HEK293 (cell line): ENCODE data around the gene SLC35B1.

ENCODE experiments used
- HOXC10 ChIP-seq: sonication (generic); formaldehyde crosslinking; IDR thresholded peaks from 2 replicates; pipeline ENCODE4 v1.8.1; 2023; ENCODE audit warnings: mild to moderate bottlenecking, missing genetic modification reagents
- ZNF211 ChIP-seq: fragments of 450-650 bp; formaldehyde crosslinking; IDR thresholded peaks from 2 replicates; pipeline ENCODE4 v1.5.1; 2016; ENCODE audit warnings: low read depth, missing biosample characterization, missing genetic modification characterization
- ZNF24 ChIP-seq: fragments of 450-650 bp; formaldehyde crosslinking; IDR thresholded peaks from 2 replicates; pipeline ENCODE4 v1.5.1; 2016; ENCODE audit warnings: missing biosample characterization, missing genetic modification characterization
- ZNF292 ChIP-seq: fragments of 450-650 bp; formaldehyde crosslinking; IDR thresholded peaks from 2 replicates; pipeline ENCODE4 v1.5.1; 2016; ENCODE audit warnings: low read depth, missing biosample characterization, missing genetic modification characterization, borderline replicate concordance
- ZNF335 ChIP-seq: fragments of 450-650 bp; formaldehyde crosslinking; conservative IDR thresholded peaks from 2 replicates; pipeline ENCODE4 v1.5.1; 2016; ENCODE audit warnings: missing biosample characterization, missing genetic modification characterization
- ZNF341 ChIP-seq: fragments of 450-650 bp; formaldehyde crosslinking; IDR thresholded peaks from 2 replicates; pipeline ENCODE4; 2016; ENCODE audit warnings: low read depth, missing biosample characterization, missing genetic modification characterization
- ZNF433 ChIP-seq: fragments of 450-650 bp; formaldehyde crosslinking; IDR thresholded peaks from 2 replicates; pipeline ENCODE4 v1.5.1; 2016; ENCODE audit warnings: missing biosample characterization, missing genetic modification characterization, low read depth
- ZNF558 ChIP-seq: fragments of 450-650 bp; formaldehyde crosslinking; IDR thresholded peaks from 2 replicates; pipeline ENCODE4 v1.5.1; 2016; ENCODE audit warnings: missing biosample characterization, missing genetic modification characterization
- ZNF701 ChIP-seq: fragments of 450-650 bp; formaldehyde crosslinking; IDR thresholded peaks from 2 replicates; pipeline ENCODE4 v1.5.1; 2016; ENCODE audit warnings: missing biosample characterization, missing genetic modification characterization
- ZNF768 ChIP-seq: fragments of 450-650 bp; formaldehyde crosslinking; IDR thresholded peaks from 2 replicates; pipeline ENCODE4 v1.5.1; 2018; ENCODE audit warnings: missing biosample characterization, mild to moderate bottlenecking, missing genetic modification characterization
- TF ChIP-seq, protein P1 (sequence below): fragments of 450-650 bp; formaldehyde crosslinking; IDR thresholded peaks from 2 replicates; pipeline ENCODE4 v1.5.1; 2016; ENCODE audit warnings: missing biosample characterization, missing genetic modification characterization
- TF ChIP-seq, protein P2 (sequence below): fragments of 450-650 bp; formaldehyde crosslinking; IDR thresholded peaks from 2 replicates; pipeline ENCODE4 v1.5.1; 2016; ENCODE audit warnings: missing biosample characterization, missing genetic modification characterization

DNA sequence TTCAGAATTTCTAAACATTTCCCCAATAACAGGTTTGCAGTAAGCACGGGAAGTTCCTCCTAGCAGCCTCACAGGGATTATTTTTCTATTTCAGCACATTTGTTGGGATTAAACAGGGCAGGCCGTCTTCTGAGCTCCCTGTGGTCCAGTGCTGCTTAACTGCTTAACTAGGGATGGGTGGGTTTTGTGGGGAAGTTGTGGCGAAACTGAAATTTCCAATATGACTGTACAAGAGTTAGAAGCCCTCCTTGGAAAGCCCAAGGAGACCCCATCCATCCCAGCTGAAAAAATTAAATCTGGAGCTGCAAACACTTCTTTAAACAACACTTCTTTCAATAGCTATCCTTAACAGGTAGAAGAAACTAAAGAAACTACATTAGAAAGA, 33.9 kb upstream of the SLC35B1 start:
- no peak for TF ChIP-seq ZNF24 (tag by site-specific recombination)
- TF ChIP-seq, protein P1, sequence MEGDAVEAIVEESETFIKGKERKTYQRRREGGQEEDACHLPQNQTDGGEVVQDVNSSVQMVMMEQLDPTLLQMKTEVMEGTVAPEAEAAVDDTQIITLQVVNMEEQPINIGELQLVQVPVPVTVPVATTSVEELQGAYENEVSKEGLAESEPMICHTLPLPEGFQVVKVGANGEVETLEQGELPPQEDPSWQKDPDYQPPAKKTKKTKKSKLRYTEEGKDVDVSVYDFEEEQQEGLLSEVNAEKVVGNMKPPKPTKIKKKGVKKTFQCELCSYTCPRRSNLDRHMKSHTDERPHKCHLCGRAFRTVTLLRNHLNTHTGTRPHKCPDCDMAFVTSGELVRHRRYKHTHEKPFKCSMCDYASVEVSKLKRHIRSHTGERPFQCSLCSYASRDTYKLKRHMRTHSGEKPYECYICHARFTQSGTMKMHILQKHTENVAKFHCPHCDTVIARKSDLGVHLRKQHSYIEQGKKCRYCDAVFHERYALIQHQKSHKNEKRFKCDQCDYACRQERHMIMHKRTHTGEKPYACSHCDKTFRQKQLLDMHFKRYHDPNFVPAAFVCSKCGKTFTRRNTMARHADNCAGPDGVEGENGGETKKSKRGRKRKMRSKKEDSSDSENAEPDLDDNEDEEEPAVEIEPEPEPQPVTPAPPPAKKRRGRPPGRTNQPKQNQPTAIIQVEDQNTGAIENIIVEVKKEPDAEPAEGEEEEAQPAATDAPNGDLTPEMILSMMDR (tag by site-specific recombination), result no peak
- no peak for TF ChIP-seq ZNF341 (tag by site-specific recombination)
- TF ChIP-seq ZNF211, result no peak
- no peak for TF ChIP-seq ZNF433 (tag by site-specific recombination)
- TF ChIP-seq, protein P2, sequence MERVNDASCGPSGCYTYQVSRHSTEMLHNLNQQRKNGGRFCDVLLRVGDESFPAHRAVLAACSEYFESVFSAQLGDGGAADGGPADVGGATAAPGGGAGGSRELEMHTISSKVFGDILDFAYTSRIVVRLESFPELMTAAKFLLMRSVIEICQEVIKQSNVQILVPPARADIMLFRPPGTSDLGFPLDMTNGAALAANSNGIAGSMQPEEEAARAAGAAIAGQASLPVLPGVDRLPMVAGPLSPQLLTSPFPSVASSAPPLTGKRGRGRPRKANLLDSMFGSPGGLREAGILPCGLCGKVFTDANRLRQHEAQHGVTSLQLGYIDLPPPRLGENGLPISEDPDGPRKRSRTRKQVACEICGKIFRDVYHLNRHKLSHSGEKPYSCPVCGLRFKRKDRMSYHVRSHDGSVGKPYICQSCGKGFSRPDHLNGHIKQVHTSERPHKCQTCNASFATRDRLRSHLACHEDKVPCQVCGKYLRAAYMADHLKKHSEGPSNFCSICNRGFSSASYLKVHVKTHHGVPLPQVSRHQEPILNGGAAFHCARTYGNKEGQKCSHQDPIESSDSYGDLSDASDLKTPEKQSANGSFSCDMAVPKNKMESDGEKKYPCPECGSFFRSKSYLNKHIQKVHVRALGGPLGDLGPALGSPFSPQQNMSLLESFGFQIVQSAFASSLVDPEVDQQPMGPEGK, result no peak
- TF ChIP-seq ZNF335 (tag by site-specific recombination), result no peak
- no peak for TF ChIP-seq ZNF292
- no peak for TF ChIP-seq ZNF701 (tag by site-specific recombination)
- no peak for TF ChIP-seq HOXC10 (CRISPR knock-in tag)
- no peak for TF ChIP-seq ZNF768 (tag by site-specific recombination)
- TF ChIP-seq ZNF558, result no peak
